ENCODE measurements around the gene UTRN. TPM values are rescaled to one million over a fixed set of nuclear protein-coding genes. Genes with fewer than 3 reads are reported as not detected.

UTRN gene
- total RNA-seq, 2 donors from 2014 or later, result 72.7 to 80.1 TPM

GRCh38 chr6:144264270-144265060 is 20.7 kb upstream of the UTRN start:
- DNase-seq, result no peak
- Histone ChIP-seq H3K4me1 (no peaks in the 10 kb centered on the region), H3K27ac (no peak overlapping the region), H3K9ac (ENCODE audit: low read depth in 2 of 2, low read length in 2 of 2) (no peak overlapping the region), H3K4me3 (no peak overlapping the region), H3K36me3 (no peaks in the 10 kb centered on the region), H3K9me3 (no peaks in the 10 kb centered on the region), H3K27me3 (no peaks in the 10 kb centered on the region)
- intact Hi-C loops (cut with DNase I), result loop anchor here (5.0 kb wide), 1 partner anchor 218 kb away; no protein-coding TSS in a partner anchor
- TF ChIP-seq, protein P1, sequence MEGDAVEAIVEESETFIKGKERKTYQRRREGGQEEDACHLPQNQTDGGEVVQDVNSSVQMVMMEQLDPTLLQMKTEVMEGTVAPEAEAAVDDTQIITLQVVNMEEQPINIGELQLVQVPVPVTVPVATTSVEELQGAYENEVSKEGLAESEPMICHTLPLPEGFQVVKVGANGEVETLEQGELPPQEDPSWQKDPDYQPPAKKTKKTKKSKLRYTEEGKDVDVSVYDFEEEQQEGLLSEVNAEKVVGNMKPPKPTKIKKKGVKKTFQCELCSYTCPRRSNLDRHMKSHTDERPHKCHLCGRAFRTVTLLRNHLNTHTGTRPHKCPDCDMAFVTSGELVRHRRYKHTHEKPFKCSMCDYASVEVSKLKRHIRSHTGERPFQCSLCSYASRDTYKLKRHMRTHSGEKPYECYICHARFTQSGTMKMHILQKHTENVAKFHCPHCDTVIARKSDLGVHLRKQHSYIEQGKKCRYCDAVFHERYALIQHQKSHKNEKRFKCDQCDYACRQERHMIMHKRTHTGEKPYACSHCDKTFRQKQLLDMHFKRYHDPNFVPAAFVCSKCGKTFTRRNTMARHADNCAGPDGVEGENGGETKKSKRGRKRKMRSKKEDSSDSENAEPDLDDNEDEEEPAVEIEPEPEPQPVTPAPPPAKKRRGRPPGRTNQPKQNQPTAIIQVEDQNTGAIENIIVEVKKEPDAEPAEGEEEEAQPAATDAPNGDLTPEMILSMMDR (IDR thresholded peaks at IDR 0.05), result no peak

GRCh38 chr6:144265061-144265357 is 20.1 kb upstream of the UTRN start:
- Histone ChIP-seq H3K9me3 (no peaks in the 10 kb centered on the region), H3K4me3 (no peak overlapping the region), H3K36me3 (no peaks in the 10 kb centered on the region), H3K4me1 (no peaks in the 10 kb centered on the region), H3K27me3 (no peaks in the 10 kb centered on the region), H3K27ac (no peak overlapping the region), H3K9ac (ENCODE audit: low read depth in 2 of 2, low read length in 2 of 2) (no peak overlapping the region)
- DNase-seq, result no peak
- TF ChIP-seq, protein P1 (IDR thresholded peaks at IDR 0.05), result no peak
- intact Hi-C loops (cut with DNase I), result no loop called here

DNA sequence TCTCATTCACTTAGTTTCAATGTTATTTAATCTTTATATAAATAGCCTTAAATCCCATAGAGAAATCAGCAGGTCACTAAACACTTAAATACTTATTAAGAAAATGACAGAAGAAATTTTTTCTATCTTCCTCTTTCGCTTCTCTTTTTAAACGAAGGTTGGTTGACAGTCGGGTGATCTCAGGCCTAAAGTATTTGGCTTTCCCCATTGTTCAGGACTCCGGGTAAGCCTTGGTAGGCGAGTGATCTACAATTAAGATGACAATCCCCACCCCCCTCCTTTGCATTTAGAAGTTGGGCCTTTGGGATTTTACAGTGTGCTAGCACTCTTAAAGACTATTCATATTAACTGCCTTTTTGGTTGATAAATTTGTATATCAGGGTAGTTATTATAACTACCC is 19.7 kb upstream of the UTRN start:
- intact Hi-C loops (cut with DNase I), result no loop called here
- Histone ChIP-seq H3K4me3 (no peak overlapping the region), H3K9me3 (no peaks in the 10 kb centered on the region), H3K36me3 (no peaks in the 10 kb centered on the region), H3K9ac (ENCODE audit: low read depth in 2 of 2, low read length in 2 of 2) (no peak overlapping the region), H3K27me3 (no peaks in the 10 kb centered on the region), H3K4me1 (no peaks in the 10 kb centered on the region), H3K27ac (no peak overlapping the region)
- DNase-seq, result no peak
- TF ChIP-seq, protein P1 (IDR thresholded peaks at IDR 0.05), result no peak

- no peaks in the 10 kb centered on the region for H3K36me3 ChIP-seq
- no peak overlapping the region for H3K4me3 ChIP-seq
- no peak overlapping the region for H3K9ac ChIP-seq (ENCODE audit: low read depth in 2 of 2, low read length in 2 of 2)
Measured at GRCh38 chr6:144266091-144266649, 19.0 kb upstream of the UTRN start.

GRCh38 chr6:144268794-144269349 is 16.3 kb upstream of the UTRN start:
- Histone ChIP-seq H3K9ac (ENCODE audit: low read depth in 2 of 2, low read length in 2 of 2) (no peak overlapping the region), H3K9me3 (no peaks in the 10 kb centered on the region), H3K36me3 (no peaks in the 10 kb centered on the region), H3K4me1 (no peaks in the 10 kb centered on the region), H3K4me3 (no peak overlapping the region), H3K27me3 (no peaks in the 10 kb centered on the region), H3K27ac (no peak overlapping the region)
- TF ChIP-seq, protein P1 (IDR thresholded peaks at IDR 0.05), result no peak
- intact Hi-C loops (cut with DNase I), result no loop called here
- DNase-seq, result no peak

More at GRCh38 chr6:144266091-144266649, 19.0 kb upstream of the UTRN start:
- Histone ChIP-seq H3K27me3 (no peaks in the 10 kb centered on the region), H3K4me1 (no peaks in the 10 kb centered on the region), H3K27ac (peak overlapping the region; percentile 0), H3K9me3 (no peaks in the 10 kb centered on the region)
- TF ChIP-seq, protein P1 (IDR thresholded peaks at IDR 0.05), result no peak
- intact Hi-C loops (cut with DNase I), result no loop called here
- peak; percentile 23 for DNase-seq

All from colonic mucosa (tissue), 4 donors.